Stimulated activated CD4-positive, alpha-beta T cell treated with anti-CD3 and anti-CD28 coated beads, TNF-alpha, amount 100 ng/mL, for 24 hours (primary cell): ENCODE data around the gene FRYL.
A peak's percentile ranks its signal among the peaks of the same experiment; 100 is the strongest.
"Not testable (repeated sequence)": the region's sequence is repeated elsewhere in the genome, so short reads cannot be mapped to it uniquely, and the experiment has no call there.

ENCODE experiments used
- DNase-seq, 3 experiments: peaks; one replicate each; pipeline ENCODE4 v3.0.0-alpha.2; 2020; ENCODE audit warnings: low read depth in 3 of 3

The FRYL gene

GRCh38 chr4:48664938-48665337 lies 115.1 kb downstream of the FRYL start:
- DNase-seq: no peak

- no peak for DNase-seq
Observed at GRCh38 chr4:48661391-48661790, 118.7 kb downstream of the FRYL start.

GRCh38 chr4:48660347-48660746 lies 119.7 kb downstream of the FRYL start:
- no peak for DNase-seq

- no peak for DNase-seq
Observed at GRCh38 chr4:48654015-48654664, 125.9 kb downstream of the FRYL start.

- DNase-seq: peak in 2 of 3 experiments; percentile 23 to 43
Observed at GRCh38 chr4:48653217-48654014, 126.7 kb downstream of the FRYL start.

GRCh38 chr4:48651914-48652313 lies 128.2 kb downstream of the FRYL start:
- no peak for DNase-seq

GRCh38 chr4:48649505-48649904 lies 130.6 kb downstream of the FRYL start:
- DNase-seq: no peak

- no peak for DNase-seq
Observed at GRCh38 chr4:48645225-48645794, 134.8 kb downstream of the FRYL start.

GRCh38 chr4:48642421-48643374 lies 137.4 kb downstream of the FRYL start:
- DNase-seq: no peak

GRCh38 chr4:48641401-48641800 lies 138.7 kb downstream of the FRYL start:
- DNase-seq: no peak

- no peak for DNase-seq
Observed at GRCh38 chr4:48640699-48641098, 139.4 kb downstream of the FRYL start.

GRCh38 chr4:48640225-48640624 lies 139.9 kb downstream of the FRYL start:
- DNase-seq: no peak

- DNase-seq: no peak
Observed at GRCh38 chr4:48639807-48640206, 140.3 kb downstream of the FRYL start.

- DNase-seq: not testable (repeated sequence)
Observed at GRCh38 chr4:48638586-48638985, 141.5 kb downstream of the FRYL start.

- no peak for DNase-seq
Observed at GRCh38 chr4:48636911-48637310, 143.2 kb downstream of the FRYL start.

- DNase-seq: no peak
Observed at GRCh38 chr4:48635980-48636379, 144.1 kb downstream of the FRYL start.

GRCh38 chr4:48635310-48635709 lies 144.8 kb downstream of the FRYL start:
- DNase-seq: peak in 2 of 3 experiments; percentile 11 to 15

- no peak for DNase-seq
Observed at GRCh38 chr4:48634688-48635308, 145.3 kb downstream of the FRYL start.

GRCh38 chr4:48633657-48634056 lies 146.4 kb downstream of the FRYL start:
- no peak for DNase-seq

- DNase-seq: no peak
Observed at GRCh38 chr4:48629458-48629857, 150.6 kb downstream of the FRYL start.

GRCh38 chr4:48623182-48623780 lies 156.8 kb downstream of the FRYL start:
- no peak for DNase-seq
